Heart left ventricle (tissue), 16 donors: ENCODE data around the gene PKIB. TPM values are rescaled to one million over a fixed set of nuclear protein-coding genes. Genes with fewer than 3 reads are reported as not detected.
"Not testable (repeated sequence)": the region's sequence is repeated elsewhere in the genome, so short reads cannot be mapped to it uniquely, and the experiment has no call there.

Experiments
- ATAC-seq, 4 donors: fragments of 200-7000 bp; cut with Tn5 transposase; one replicate each; pipeline ENCODE4 v1.9.1; 2020 to 2022; ENCODE audit warnings: moderate library complexity in 4 of 4, mild to moderate bottlenecking in 3 of 4, moderate number of reproducible peaks in 1 of 4
- DNase-seq, 5 donors: peaks; one replicate each; pipeline ENCODE4 v3.0.0-alpha.2; 2020
- H3K27ac ChIP-seq, 12 donors: fragments of 200-600 bp; sonication (generic) in 4 of 12; one replicate each; pipeline versions ENCODE4 v1.5.0 to v1.8.0; 2016 to 2022; ENCODE audit warnings: mild to moderate bottlenecking in 2 of 12
- H3K27me3 ChIP-seq, 9 donors: fragments of 200-600 bp; sonication (generic) in 2 of 9; one replicate each; pipeline versions ENCODE4 v1.5.1 to v1.8.0; 2016 to 2022; ENCODE audit warnings: mild to moderate bottlenecking in 3 of 9
- H3K36me3 ChIP-seq, 9 donors: fragments of 200-600 bp; sonication (generic) in 2 of 9; one replicate each; pipeline versions ENCODE4 v1.5.0 to v1.8.0; 2018 to 2022; ENCODE audit warnings: mild to moderate bottlenecking in 2 of 9
- H3K4me1 ChIP-seq, 12 donors: fragments of 200-600 bp; sonication (generic) in 4 of 12; one replicate each; pipeline versions ENCODE4 v1.5.0 to v1.8.0; 2016 to 2022; ENCODE audit warnings: mild to moderate bottlenecking in 3 of 12
- H3K4me3 ChIP-seq, 12 donors: fragments of 200-600 bp; sonication (generic) in 4 of 12; one replicate each; pipeline versions ENCODE4 v1.5.0 to v1.8.0; 2017 to 2022; ENCODE audit warnings: mild to moderate bottlenecking in 9 of 12, moderate library complexity in 4 of 12
- H3K9me3 ChIP-seq, 12 donors: fragments of 200-600 bp; sonication (generic) in 4 of 12; one replicate each; pipeline versions ENCODE4 v1.5.0 to v1.8.0; 2016 to 2022; ENCODE audit warnings: mild to moderate bottlenecking in 1 of 12
- POLR2A ChIP-seq, 2 donors: fragments of 450-650 bp; IDR thresholded peaks; one replicate each; pipeline ENCODE4 v1.6.1; 2017; ENCODE audit warnings: antibody characterized with exemption in 2 of 2, mild to moderate bottlenecking in 2 of 2, moderate library complexity in 2 of 2
- WGBS, 4 donors: extraction: QIAGEN DNeasy Blood & Tissue Kit in 2 of 4; methylation state at CpG; one replicate each; pipeline versions ENCODE4 v1.1.5 to v1.1.7; 2013 to 2018; 5-methylcytosine and 5-hydroxymethylcytosine counted together
- intact Hi-C, 10 donors: fragments of 100-400 bp; cut with DNase I; formaldehyde crosslinking; loops; one replicate each; pipeline versions ENCODE4 v1.11.1 to v1.14.2; 2022
- polyA plus RNA-seq, 2 donors: library from polyadenylated mRNA; stranded (reverse); fragments of 200-250 nt; gene quantifications; one replicate each; pipeline ENCODE4 v1.2.3, GENCODE V29; 2013
- total RNA-seq, 9 donors: library from RNA; depleted of rRNA in 2 of 9; stranded (reverse); fragments of >200 nt in 2 of 9; fragmentation: NEBNext Ultra II Directional in 3 of 9; extraction: Animal tissue kit (Norgen Biotek cat#: 25700) in 3 of 9; gene quantifications; one replicate each; pipeline versions ENCODE4 v1.1.0 to v1.2.4, GENCODE V29; 2016 to 2023
- TF ChIP-seq, protein P1 (sequence below), 12 donors: fragments of 200-600 bp; sonication (generic) in 4 of 12; IDR thresholded peaks; one replicate each; pipeline versions ENCODE4 v1.5.0 to v1.8.0; 2018 to 2022; ENCODE audit warnings: antibody characterized with exemption in 12 of 12, mild to moderate bottlenecking in 5 of 12
- donor health status: ischemic (EF 13 %, LVEDD 7.1; RV severe dilation, severe dysfunction).
- donor health status: healthy with polysubstance abuse.
- donor health status: DM: no; HTN: yes; CAD: no.
- donor health status: DM: no; HTN: no; CAD: no.
- donor health status: ischemic (EF 25% LVEDD 6.9; RV normal size, moderate dysfunction).
- donor health status: ischemic (EF 25% LVEDD 5.7; RV mildly dilated, moderate dysfunction).
- donor health status: healthy.
- donor health status: DM: yes; HTN: yes; CAD: no.
- donor health status: ischemic (EF 35%, LVEDD 5.7; RV mildly dilated, moderate dysfunction).
- donor health status: nonischemic (EF 11% LVEDD 7.7; RV severe dilation, severe dysfunction).
- donor health status: DM: yes; HTN: yes; CAD: no.
- donor health status: PGD.
- donor health status: ischemic (EF 29% LVEDD 5.4; RV normal size, mild dysfunction).
- donor health status: nonischemic (EF 23%, LVEDD 6.1; RV moderate dilation, normal function).

The PKIB gene
- total and polyA plus RNA-seq, 11 donors = 0.27 to 0.96 (median 0.50) TPM; not detected in 4

DNA sequence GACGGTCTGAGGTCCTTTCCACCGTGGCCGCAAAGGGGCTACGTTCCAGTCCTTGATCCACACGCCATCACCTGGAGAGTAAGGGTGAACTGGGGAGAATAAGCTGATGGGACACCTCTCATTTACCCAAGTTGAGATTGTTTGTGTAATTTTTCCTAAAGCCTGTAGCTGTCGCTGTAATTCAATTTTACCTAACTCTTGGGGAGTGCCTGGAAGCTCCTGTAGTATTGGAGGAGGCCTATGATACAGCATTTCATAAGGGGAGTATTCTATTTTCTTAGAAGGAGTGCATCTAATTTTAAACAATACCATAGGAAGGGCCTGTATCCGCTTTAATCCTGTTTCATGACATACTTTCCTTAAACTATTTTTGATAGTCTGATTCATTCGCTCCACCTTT, 134.0 kb downstream of the PKIB start:
- DNase-seq, H3K4me1 ChIP-seq, H3K27me3 ChIP-seq, H3K4me3 ChIP-seq, H3K27ac ChIP-seq, H3K36me3 ChIP-seq, H3K9me3 ChIP-seq, intact Hi-C loops, ATAC-seq: not testable (repeated sequence)
- WGBS, 4 donors = 35 to 40% (median 36%) methylated on average over 8 of the region's 8 CpGs
- TF ChIP-seq, protein P1, sequence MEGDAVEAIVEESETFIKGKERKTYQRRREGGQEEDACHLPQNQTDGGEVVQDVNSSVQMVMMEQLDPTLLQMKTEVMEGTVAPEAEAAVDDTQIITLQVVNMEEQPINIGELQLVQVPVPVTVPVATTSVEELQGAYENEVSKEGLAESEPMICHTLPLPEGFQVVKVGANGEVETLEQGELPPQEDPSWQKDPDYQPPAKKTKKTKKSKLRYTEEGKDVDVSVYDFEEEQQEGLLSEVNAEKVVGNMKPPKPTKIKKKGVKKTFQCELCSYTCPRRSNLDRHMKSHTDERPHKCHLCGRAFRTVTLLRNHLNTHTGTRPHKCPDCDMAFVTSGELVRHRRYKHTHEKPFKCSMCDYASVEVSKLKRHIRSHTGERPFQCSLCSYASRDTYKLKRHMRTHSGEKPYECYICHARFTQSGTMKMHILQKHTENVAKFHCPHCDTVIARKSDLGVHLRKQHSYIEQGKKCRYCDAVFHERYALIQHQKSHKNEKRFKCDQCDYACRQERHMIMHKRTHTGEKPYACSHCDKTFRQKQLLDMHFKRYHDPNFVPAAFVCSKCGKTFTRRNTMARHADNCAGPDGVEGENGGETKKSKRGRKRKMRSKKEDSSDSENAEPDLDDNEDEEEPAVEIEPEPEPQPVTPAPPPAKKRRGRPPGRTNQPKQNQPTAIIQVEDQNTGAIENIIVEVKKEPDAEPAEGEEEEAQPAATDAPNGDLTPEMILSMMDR (IDR thresholded peaks at IDR 0.05) = peak in 11 of 12 donors; percentile 12 to 43 (median 27)

DNA sequence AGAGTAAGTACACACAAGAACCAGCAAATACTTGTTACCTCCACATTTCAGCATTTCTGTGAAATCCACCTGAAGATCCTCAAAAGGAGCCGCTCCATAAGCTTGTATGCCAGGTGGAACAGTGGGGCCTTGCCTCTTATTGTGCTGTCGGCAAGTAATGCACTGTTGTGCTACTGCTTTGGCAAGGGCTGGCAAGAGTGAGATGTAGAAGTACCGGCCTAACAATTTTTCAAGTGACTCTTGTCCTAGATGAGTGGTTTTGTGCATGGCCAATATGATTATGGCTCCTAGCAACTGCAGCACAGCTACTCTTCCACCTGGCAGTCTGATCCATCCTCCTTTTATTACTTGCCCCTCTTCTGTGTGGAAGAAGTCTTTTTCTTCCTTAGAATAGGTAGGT, 134.7 kb downstream of the PKIB start:
- WGBS, 4 donors = 78 to 89% (median 84%) methylated on average over 3 of the region's 3 CpGs
- H3K9me3 ChIP-seq, H3K27me3 ChIP-seq, DNase-seq, H3K4me3 ChIP-seq, H3K27ac ChIP-seq, H3K36me3 ChIP-seq, H3K4me1 ChIP-seq, ATAC-seq: not testable (repeated sequence)
- intact Hi-C loops = loop anchor here in 5 of 10 donors (5.0 kb wide), 1 partner anchor 92 kb away; no protein-coding TSS in a partner anchor

DNA sequence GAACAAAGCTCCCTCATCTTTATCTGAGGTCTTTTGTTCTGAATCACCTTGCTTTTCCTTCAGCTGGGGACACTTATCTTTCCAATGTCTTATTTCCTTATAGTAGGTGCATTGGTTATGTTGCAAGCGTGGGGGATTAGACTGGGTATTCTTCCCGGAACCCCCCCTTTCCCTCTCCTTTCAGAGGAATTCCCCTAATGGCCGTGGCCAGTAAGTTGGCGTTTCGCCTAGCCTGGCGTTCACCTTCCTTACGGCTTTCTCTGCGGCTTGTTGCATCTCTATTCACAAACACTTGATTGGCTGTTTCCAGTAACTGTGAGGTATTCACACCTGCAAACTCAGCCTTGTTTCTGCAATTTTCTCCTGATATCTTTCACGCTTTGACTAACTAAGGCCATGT, 136.5 kb downstream of the PKIB start:
- 81 to 88% (median 85%) methylated on average over 9 of the region's 9 CpGs for WGBS, 4 donors
- no peak for TF ChIP-seq POLR2A (IDR thresholded peaks at IDR 0.05)
- TF ChIP-seq, protein P1 (IDR thresholded peaks at IDR 0.05) = no peak
- no peak for DNase-seq
- H3K9me3 ChIP-seq = no peaks in the 10 kb centered on the region
- intact Hi-C loops = loop anchor here in 5 of 10 donors (5.0 kb wide), 1 partner anchor 91 kb away; no protein-coding TSS in a partner anchor
- no peak overlapping the region for H3K27ac ChIP-seq
- H3K27me3 ChIP-seq = no peaks in the 10 kb centered on the region
- H3K4me1 ChIP-seq = no peaks in the 10 kb centered on the region
- H3K4me3 ChIP-seq = no peak overlapping the region
- no peaks in the 10 kb centered on the region for H3K36me3 ChIP-seq
- no peak for ATAC-seq

DNA sequence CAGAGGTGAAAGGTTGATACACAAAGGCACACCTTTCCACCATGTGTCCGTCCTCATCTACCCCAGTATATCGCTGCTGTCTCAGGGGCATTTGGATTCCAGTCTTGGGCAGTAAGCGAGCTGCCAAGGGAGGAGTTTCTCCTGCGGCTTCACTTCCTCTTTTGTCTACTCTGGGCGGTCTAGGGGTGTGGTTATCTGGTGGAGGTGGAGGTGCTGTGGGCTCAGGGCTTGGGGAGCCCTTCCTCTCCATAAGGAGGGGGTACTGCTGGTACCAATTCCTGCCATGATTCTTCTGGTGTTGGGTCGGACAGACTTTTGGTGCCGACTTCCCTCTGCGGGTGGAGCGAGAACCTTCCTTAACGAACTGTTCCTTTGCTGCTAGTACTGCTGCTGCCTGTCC, 137.4 kb downstream of the PKIB start:
- ATAC-seq (no peak), DNase-seq (no peak)
- H3K9me3 ChIP-seq = no peaks in the 10 kb centered on the region
- WGBS, 4 donors = 83 to 96% (median 90%) methylated on average over 7 to 10 of the region's 10 CpGs
- intact Hi-C loops = loop anchor here in 5 of 10 donors (5.0 kb wide), 1 partner anchor 90 kb away; no protein-coding TSS in a partner anchor
- no peaks in the 10 kb centered on the region for H3K27me3 ChIP-seq
- no peak overlapping the region for H3K4me3 ChIP-seq
- peaks cover 0 to 5% (median 0%) of the 10 kb centered on the region in 12 donors for H3K4me1 ChIP-seq
- H3K27ac ChIP-seq = no peak overlapping the region
- no peak for TF ChIP-seq POLR2A (IDR thresholded peaks at IDR 0.05)
- TF ChIP-seq, protein P1 (IDR thresholded peaks at IDR 0.05) = no peak
- no peaks in the 10 kb centered on the region for H3K36me3 ChIP-seq

DNA sequence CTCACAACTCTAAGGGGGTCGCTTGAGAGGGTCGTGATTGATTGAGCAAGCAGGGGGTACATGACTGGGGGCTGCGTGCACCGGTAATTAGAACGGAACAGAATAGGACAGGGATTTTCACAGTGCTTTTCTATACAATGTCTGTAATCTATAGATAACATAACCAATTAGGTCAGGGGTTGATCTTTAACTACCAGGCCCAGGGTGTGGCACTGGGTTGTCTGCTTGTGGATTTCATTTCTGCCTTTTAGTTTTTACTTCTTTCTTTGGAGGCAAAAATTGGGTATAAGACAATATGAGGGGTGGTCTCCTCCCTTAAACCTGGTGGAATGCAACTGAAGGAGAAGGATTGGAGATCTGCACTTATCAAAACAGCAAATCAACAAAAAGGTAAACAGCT, 138.7 kb downstream of the PKIB start:
- not testable (repeated sequence) for H3K27me3 ChIP-seq, H3K4me3 ChIP-seq, ATAC-seq, H3K27ac ChIP-seq, DNase-seq, H3K36me3 ChIP-seq, H3K9me3 ChIP-seq
- 30 to 77% (median 50%) methylated on average over 5 of the region's 5 CpGs for WGBS, 4 donors
- peaks cover 0 to 16% (median 0%) of the 10 kb centered on the region in 12 donors for H3K4me1 ChIP-seq
- intact Hi-C loops = loop anchor here in 5 of 10 donors (5.0 kb wide), 1 partner anchor 88 kb away; no protein-coding TSS in a partner anchor
